GM18499 (cell line): Measurements from ENCODE around the gene RCAN2.
"Not testable (repeated sequence)": the region's sequence is repeated elsewhere in the genome, so short reads cannot be mapped to it uniquely, and the experiment has no call there.

Source experiments
- ATAC-seq: cut with Tn5 transposase; IDR thresholded peaks from one replicate; pipeline ENCODE4 v1.9.1; 2021; ENCODE audit warnings: moderate number of reproducible peaks; ENCODE audit not compliant: insufficient read depth, unreplicated experiment

The RCAN2 gene

DNA sequence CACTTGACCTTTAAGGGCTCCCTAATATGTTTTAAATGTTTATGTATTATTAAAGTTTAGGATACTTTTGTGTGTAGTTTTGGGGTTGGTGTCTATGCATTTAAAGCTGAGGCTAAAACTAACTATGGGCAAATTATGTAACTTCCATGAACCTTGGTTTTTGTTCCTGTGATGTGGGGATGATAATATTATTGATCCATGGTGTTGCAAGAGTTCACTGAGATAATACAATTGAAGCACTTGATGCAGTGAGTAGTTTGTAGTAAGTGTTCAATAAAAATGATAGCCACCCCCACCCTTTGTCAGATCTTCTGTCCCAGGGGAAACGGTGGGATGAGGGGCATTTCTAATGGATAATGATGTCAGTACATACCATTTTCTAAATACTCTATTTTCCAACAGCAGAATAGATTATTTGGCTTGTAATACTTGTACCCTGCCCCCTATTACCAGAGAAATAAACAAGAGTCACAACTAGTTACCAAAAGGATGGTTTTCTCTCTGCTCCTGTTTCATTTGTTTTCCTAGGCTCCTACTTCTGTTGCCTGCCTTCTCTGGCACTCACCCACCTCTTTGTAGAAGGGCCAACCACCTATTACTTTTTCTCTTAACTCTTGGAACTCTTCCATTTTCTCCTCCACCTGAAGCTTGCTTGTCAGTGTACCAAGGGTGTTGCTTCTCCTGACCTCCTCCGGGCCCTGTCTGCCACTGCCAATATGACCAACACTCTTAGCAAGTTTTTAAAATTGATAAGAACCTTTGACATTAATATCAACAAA lies 97.9 kb downstream of the RCAN2 start:
- ATAC-seq = no peak

DNA sequence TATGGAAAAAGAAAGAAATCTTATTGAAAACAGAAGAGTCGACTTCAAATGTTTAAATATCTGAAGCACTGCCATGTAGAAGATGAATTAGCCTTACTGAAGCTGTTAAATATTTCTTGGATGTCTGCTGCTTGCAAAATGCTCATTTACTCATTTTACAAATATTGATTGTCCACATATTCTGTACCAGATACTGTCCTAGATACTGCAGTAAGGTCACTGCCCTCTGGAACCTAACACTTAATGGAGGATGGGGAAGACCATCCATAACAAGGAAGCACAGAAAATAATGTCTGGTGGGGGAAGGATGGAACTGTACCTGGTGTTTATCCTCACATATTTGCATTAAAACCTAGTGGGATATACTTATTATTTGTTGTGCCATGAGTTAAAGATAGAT lies 99.0 kb downstream of the RCAN2 start:
- ATAC-seq = no peak

DNA sequence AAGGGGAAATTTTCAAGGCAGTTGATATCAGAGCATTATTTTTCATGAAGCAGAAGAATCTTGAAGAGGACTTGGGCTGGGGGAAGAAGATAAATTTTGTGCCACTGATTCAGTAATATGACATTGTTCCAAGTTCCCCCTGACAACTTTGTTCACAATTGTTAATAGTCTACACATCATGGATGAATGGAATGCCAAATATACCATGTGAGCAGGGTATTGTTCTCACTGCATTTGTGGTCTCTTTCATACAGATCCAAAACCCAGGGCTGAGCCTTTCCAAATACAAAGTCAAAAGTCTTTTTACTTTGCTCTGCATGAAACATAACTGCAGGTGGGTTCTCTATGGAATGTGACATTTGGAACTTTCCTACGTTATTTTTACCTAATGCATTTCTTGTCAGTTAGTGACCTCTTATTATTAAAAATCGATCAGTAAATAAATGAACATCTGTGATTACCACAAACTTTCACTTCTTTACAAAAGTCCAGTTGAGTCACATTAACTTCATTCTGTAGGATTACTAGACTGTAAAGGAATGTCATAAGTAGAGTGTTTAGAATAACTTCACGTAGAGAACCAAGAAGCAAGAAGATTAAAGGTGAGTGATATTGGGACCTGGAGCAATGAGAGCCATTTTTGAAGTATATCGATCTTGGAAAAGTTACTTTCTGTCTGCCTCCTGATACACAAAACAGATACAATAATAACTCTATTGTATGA lies 100.9 kb downstream of the RCAN2 start:
- ATAC-seq = no peak

DNA sequence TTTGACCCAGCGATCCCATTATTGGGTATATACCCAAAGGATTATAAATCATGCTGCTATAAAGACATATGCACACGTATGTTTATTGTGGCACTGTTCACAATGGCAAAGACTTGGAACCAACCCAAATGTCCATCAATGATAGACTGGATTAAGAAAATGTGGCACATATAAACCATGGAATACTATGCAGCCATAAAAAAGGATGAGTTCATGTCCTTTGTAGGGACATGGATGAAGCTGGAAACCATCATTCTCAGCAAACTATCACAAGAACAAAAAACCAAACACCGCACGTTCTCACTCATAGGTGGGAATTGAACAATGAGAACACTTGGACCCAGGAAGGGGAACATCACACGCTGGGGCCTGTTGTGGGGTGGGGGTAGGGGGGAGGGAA lies 103.5 kb downstream of the RCAN2 start:
- ATAC-seq = not testable (repeated sequence)

DNA sequence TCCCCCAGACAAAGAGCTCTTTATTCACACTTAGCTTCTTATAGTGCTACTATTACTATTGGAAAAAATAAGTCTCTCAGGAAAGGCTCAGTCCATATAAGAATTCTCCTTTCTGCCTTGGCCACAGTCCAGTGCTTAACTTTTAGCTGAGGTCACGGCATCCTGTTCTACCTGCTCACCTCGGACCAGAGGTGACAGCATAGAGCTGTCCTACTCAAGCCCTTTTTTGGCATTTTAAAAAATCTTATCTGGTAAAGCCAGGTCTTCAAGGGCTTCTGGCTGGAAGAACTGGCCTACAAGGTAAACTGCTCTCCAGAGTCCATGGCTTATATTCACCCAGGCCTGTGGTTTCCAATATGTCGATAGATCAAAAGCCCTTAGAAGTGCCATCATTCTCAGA lies 109.7 kb downstream of the RCAN2 start:
- ATAC-seq = no peak

DNA sequence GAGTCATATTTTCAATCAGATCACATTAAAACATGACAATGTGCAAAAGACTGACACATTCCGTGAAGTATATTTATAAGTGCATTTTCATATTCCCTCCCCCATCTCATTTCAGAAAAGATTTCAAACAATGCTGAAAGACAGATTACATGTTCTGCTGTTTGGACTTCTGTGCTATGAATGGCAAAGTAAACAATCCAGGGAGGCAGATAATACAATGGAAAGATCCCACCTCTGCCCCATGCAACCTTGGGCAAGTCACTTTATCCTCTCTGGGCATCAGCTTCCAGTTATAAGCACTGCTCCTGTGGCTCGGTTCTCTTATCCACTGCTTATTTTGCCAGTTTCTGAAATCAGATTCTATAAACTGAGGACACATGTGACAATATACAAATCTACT lies 110.2 kb downstream of the RCAN2 start:
- no peak for ATAC-seq

DNA sequence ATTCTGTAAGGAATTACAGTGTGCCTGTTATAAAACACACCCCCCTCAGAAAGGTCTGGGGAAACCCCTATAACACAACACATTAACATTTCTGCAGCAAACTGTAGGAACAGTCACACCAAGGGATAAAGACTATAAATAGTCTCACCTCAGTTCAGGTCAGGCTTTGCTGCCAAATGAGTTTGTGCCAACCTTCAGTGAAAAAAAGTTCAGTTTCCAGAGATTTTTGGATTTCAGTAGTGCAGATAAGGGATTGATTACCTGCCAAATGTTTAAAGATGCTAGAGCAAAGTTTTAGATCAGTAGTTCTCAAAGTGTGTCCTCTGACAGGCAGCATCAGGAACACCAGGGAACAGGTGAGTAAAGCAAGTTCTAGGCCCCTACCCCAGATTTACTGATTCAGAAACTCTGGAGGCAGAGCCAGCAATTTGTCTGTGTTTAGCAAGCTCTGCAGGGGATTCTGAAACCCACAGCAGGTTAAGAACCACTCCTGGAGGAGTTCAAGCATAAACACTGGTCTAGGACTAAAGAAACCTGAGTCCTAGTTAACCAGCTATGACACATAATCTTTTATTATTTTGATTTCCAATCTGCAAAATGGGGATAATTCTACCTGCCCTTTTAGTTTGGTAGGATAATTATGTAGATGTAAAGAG lies 111.0 kb downstream of the RCAN2 start:
- no peak for ATAC-seq

DNA sequence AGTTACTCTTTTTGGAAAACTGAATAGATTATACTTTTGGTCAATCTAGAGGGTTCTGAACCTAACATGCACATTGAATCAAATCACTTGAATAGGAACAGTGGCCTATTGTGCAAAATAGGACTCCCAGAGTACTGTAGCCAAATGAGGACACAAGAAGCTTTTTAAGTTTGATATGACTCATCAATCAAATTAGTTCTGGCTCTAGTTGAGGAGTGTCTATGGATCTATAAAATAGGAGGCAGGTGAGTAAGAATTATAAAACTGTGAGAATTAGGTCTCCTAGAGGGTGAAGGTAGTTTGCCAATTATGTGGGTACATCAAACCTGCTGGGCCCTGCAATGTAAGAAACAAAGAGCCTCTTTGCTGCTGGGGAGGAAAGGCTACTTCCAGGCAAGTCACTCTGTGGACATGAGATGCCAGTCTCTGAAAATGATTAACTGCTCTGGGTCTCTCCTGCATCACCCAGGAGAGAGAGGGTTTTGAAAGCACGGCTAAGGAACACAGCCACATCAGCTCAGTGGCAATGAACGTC lies 112.3 kb downstream of the RCAN2 start:
- no peak for ATAC-seq

DNA sequence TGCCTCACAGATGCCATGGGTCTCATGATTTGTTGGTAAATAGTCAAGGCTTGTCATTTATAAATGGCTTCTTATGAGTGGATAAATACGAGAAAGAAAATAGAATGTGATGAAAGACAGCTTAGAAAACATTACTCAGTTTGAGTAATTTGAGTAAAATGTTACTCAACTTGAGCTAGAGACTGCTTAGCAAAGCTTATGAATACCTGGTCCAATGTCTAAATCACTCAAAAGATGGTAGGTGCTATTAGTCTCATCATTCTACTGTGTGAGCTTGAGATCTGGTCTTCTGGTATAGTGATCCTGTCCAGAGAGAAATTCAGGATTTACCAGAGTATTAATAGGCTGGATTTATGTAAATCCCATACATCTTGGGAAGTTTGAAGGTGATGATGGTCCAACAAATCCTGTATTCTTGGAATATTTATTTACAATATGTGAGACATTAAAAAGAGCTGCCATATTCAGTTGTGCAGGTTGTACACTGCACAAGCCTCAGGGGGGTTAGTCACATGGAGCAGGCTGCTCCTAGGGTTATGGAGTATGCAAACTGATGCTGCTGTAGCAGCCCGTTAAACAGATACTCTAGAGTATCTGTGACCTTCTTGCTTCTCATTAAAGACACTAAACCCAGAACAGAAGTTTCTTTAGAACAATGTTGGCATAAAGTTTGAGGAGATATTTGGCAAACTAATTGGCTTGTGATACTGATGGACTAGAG lies 112.9 kb downstream of the RCAN2 start:
- no peak for ATAC-seq

DNA sequence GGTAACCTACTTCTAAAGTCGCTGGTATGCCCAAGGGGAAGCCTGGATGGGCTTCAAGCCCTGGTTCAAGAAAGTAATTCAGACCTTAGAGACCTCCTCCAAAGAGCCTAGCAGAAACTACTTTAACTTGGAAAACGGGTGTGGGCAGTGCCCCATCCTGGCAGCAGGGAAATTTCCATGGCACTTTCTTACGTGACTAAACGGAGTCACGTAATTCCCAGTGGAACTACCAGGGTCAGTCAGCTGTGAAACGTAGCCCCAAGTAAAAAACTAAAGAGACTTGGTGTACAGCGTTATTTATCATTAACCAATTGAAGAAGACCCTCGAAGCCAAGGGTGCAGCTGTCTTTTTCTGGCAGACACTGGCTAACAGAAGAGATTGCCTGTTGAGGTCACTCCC lies 114.0 kb downstream of the RCAN2 start:
- ATAC-seq = no peak

DNA sequence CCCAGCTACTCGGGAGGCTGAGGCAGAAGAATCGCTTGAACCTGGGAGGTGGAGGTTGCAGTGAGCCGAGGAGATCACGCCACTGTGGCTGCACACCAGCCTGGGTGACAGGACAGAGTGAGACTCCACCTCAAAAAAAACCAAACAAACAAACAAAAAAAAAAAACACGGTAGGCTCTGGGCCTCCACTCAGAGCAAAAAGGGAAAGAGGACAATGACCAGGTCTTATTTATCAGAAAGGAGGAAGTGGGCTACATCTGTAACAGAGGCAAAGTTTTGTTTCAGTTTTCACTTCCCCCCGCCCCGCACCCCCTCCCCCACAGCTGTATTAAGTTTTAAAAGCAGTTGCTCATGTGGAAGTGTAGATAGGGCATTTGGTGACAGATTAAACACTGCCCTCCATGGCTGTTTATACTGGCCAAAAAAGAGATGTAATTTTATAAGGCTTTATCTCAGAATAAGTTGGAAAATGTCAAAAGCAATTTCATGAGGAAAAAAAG lies 114.6 kb downstream of the RCAN2 start:
- peak; percentile 84 for ATAC-seq

DNA sequence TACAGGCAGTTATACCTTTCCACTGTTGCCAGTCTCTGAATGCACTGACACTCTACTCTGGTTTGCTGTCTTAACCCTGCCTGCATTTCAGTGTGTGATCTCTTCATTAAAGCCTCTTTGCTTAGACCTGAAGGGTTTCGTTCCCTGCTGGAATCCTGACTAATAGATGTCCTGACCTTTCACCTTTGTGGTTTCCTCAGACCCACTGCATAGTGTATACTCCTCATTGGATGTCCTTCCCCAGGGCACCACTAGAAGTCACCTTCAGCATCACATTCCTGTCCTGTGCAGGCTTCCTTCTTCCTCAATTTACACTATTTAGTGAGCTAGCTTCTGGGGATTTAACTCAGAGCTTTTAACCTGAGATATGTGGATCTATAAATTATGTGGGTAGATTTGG lies 120.6 kb downstream of the RCAN2 start:
- ATAC-seq = no peak

DNA sequence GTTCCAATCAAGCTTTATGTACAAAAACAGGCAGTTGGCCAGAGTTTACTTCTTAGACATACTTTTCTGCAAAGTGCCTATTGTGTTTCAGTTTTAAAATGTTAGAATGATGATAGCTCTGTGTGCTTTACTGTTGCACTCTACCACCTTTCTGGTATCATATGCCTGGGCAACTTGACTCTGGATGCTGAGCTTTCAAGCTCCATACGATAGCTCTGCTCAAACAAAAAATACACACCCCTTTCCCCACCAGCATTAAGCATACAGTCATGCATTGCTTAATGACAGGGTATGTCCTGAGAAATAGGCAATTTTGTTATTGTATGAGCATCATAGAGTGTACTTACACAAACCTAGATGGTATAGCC lies 123.1 kb downstream of the RCAN2 start:
- ATAC-seq = no peak

DNA sequence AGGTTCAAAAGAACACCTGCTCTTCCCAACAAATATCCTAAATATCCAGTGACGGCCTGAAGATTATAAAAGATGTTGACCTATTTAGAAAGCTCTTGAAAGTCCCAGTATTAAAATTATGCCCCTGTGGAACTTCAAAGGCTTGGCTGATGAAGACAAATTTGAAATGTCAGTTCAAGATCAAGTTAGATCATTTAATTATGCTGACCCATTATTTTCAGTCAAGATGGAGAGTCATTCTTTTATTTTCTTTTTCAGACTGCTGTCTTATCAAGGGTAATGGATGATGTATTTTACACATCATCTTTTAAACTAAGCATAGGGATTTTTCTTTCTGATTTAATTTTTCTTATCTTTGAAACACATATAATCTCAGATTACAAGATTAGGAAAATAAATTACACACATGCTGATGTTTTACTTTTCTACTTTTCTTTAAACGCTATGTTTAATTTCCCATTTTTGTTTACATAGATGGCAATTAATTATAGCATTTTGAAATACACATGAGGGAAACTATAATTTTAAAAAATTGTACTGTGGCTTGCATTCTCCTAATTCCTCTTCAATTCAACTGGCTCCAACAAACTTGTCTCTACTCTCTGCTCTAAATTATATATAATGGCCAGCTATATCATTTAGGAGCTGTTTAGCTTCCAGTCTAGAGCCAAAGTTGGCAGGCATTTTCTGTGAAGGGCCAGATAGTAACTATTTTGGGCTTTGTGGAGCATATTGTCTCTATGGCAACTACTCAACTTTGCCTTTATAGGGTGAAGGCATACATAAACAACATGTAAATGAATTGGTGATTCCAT lies 123.7 kb downstream of the RCAN2 start:
- no peak for ATAC-seq

DNA sequence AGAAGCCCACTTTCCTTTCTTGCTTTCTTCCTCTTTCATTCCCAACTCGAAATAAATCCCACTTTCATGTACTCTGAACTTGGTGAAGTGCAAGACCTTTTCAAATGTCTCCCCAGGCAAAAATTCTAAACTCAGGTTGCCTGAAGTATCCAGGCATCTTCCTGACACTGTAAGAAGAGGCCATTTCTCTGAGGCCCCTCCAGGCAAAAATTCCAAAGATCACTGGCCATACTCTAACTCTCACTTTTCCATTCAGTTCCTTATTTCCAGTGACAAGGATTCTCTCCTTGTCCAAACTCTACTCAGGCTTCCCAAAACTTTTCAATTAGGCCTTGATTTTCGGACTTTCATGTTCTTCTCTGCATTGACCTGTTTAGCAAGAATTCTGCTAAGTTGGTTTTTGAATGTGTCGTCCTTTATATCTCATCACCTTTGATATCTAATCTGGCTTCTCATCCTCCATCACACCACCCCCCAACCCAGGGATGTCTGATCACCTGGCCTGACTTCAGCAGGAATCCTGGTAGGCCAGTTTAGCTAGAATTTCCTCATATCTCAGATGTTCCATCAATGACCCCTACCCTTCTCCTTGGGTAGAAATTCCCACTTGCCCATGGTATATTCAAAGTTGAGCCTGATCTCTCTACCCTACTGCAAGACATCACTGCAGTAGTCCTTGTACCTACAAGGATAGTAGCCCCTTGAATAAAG lies 124.9 kb downstream of the RCAN2 start:
- no peak for ATAC-seq

DNA sequence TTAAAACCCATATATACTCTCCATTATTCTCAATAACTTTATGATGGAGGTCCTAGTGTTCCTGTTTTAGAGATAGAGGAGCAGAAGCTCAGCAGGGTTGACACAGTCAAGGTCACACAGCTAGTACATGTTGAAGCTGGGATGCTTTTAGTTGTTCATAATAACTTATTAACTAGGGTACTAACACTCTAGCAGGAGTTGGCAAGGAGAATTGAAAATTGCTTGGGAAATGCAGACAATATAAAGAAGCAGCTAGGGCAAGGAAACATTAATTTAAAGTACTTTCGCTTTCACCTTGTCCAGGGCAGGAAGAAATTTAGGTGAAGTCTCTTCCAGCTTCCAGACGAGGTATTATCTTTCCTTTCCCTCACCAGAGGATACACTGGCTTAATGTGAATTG lies 133.7 kb downstream of the RCAN2 start:
- ATAC-seq = no peak

DNA sequence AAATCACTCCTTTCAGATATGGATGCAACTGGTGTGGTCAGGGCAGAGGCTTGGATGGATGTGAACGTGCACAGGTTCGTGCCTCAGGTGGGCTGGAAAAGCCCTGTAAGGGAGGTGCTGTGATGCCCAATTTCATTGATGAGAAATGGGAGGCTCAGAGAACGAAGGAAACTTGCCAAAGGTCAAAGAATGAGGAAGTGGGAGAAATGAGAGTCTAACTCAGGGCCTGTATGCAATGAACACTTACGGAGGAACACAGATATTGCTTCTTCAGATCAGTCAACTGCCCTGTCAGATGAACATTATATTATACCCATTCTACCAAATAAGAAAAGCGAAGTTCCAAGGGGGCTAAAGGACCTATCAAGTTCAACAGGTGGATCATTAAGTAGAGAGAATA lies 134.7 kb downstream of the RCAN2 start:
- no peak for ATAC-seq

DNA sequence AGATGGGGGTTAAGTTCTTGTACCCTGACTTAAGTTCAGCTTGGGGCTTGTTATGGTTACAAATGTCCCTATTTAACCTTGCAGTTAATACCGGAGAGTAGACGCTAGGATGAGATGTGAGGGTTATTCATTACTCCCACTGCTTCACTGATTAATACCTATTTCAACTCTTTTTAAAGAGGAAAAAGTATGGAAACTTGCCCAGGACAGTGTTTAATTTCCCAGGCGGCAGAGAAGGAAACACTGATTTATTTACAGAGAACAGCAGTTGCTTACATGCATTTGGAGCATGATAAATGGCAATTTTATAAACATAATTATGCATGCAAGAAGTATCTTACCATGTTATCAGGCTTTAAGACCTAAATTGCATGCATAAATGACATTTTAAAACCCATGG lies 137.7 kb downstream of the RCAN2 start:
- no peak for ATAC-seq
